Right renal pelvis (tissue), 4 donors: ENCODE measurements around the gene SYNE2. TPM values are rescaled to one million over a fixed set of nuclear protein-coding genes. Genes with fewer than 3 reads are reported as not detected.
"Not testable (repeated sequence)": the region's sequence is repeated elsewhere in the genome, so short reads cannot be mapped to it uniquely, and the experiment has no call there.

Experiments
- DNase-seq, 4 donors: peaks; one replicate each; pipeline ENCODE4 v3.0.0-alpha.2; 2013; ENCODE audit warnings: low read depth in 4 of 4, low spot score in 3 of 4, missing footprints in 1 of 4
- polyA plus RNA-seq, 4 donors: library from polyadenylated mRNA; unstranded; fragments of 120-200 nt; gene quantifications; one replicate each; pipeline ENCODE4 v1.2.1, GENCODE V29; 2013; ENCODE audit not compliant: insufficient read length in 4 of 4

The SYNE2 gene
- polyA plus RNA-seq, 4 donors, result 102 to 122 (median 115) TPM

- DNase-seq, result not testable (repeated sequence)
Measured at GRCh38 chr14:64210912-64211311, 358.1 kb downstream of the SYNE2 start.

- DNase-seq, result no peak
Measured at GRCh38 chr14:64212666-64213065, 359.9 kb downstream of the SYNE2 start.

GRCh38 chr14:64213086-64213485, 360.3 kb downstream of the SYNE2 start:
- no peak for DNase-seq

- no peak for DNase-seq
Measured at GRCh38 chr14:64213853-64214570, 361.2 kb downstream of the SYNE2 start.

DNA sequence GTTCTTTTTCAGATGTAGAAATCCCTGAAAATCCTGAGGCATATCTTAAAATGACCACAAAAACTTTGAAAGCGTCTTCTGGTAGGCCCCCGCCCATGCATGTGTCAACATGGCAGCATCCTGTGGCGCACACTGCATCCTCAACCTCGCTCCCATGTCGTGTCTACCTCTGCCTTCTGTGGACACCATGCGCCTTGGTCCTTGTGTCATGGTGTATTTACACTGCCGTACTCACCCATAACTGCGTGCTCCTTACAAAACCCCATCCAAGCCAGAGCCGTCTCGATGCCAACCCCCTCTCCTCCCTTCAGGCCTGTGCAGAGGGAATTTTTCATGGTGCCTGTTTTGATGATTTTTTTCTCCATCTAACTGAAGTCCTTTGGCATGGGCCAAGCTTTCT, 362.5 kb downstream of the SYNE2 start:
- no peak for DNase-seq

GRCh38 chr14:64215978-64216377, 363.2 kb downstream of the SYNE2 start:
- no peak for DNase-seq

DNA sequence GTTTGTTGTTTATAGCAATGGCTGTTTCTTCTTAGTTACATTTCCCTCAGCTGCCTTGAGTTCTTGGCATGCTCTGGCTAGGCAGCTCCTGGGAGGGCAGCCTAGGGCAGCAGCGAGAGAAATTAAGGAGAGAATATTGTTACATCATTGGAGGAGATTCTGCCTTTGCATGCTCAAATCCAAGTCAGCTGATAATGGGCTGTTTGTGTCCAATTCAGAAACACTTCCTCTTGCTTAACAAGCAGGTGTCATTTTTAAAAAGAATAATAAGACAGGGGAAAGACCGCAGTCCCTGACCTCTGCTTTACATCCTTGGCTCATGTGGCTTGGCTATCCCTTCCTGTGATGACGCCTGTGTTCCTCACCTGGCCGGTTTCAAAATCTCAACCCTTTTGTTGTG, 364.5 kb downstream of the SYNE2 start:
- no peak for DNase-seq

- DNase-seq, result no peak
Measured at GRCh38 chr14:64217834-64218233, 365.0 kb downstream of the SYNE2 start.

DNA sequence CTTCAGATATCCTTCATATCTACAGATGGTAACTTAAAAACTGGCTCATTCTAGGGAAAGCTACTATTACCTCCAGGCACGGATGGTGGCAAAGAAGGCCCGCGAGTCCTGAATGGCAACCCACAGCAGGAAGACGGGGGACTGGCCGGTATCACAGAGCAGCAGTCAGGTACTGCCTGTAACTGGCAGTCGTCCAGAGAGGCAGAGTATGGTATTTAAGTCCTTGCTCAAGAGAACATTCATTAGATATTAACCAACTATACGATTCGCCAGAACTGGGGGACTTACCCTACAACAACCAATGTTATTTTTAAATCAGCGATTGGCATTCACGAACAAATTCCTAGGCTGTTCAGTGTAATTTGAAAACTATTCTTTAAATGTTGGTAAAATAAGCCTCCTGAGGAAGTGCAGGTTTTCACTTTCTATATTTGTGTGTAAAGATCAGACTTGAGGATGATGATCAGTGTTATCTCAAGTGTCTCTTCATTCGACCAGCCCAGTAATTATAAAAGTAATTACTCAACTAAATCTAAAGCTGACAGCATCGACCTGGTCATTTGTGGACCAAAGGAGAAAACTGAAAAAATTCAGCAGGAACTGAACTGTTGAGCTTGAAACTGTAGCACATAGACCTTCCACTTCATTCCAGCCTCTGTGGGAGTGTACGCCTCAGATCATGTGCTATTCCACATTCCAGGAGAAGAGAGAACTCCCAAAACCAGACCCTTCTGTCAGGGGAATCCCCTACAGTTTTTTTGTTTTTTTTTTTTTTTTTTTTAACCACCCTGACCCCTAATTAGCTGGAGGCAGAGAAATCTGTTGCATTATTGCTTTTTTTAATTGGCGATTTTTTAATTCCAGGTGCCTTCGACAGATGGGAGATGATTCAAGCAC, 365.8 kb downstream of the SYNE2 start:
- DNase-seq, result no peak

GRCh38 chr14:64220056-64220455, 367.3 kb downstream of the SYNE2 start:
- DNase-seq, result no peak

GRCh38 chr14:64220466-64220865, 367.7 kb downstream of the SYNE2 start:
- no peak for DNase-seq

DNA sequence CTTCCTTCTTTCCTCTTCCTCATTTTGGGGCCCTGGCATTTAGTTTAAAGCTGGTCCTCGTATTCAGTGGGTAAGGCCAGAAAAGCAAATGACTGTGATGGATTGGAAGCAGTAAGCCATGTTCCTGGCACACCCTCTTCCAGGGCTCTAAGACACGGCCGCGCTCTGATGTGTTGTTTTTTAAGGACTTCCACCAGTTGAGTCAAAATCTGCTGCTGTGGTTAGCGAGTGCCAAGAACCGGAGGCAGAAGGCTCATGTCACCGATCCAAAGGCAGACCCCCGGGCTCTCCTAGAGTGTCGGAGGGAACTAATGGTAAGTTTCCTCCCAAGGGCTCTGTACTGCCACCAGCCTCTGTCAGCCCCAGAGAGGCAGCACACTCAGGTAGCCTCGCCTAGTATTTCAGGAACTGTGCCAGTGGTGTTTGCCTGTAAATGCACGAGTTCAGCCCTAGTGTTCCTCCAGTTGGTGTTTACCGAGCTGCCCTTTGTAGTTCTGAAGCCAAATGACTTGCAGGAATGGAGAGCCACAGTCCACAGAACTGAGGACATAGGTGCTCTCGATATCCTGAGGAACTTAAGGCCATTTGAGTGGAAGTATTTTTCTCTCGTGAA, 368.7 kb downstream of the SYNE2 start:
- no peak for DNase-seq

GRCh38 chr14:64225151-64225757, 372.4 kb downstream of the SYNE2 start:
- no peak for DNase-seq

GRCh38 chr14:64227856-64228255, 375.1 kb downstream of the SYNE2 start:
- DNase-seq, result no peak

DNA sequence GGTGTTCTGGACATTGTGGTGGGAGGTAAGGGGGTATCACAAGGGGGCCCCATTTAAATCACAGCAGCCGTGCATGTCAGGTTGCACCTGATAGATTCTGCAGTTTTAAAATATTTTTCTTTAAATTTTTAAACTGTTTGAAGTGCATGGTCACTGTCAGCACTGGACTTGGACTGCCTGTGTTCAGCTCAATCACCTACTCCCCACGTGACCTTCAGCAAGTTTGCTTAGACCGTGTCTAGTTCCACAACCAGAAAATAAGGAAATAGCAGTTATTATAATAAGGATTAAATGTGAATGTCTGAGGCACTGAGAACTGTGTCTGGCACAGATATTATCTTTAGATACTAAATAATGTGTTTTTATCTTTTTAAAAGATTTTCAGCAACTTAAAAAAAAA, 376.7 kb downstream of the SYNE2 start:
- DNase-seq, result no peak

- no peak for DNase-seq
Measured at GRCh38 chr14:64232095-64232838, 379.5 kb downstream of the SYNE2 start.

DNA sequence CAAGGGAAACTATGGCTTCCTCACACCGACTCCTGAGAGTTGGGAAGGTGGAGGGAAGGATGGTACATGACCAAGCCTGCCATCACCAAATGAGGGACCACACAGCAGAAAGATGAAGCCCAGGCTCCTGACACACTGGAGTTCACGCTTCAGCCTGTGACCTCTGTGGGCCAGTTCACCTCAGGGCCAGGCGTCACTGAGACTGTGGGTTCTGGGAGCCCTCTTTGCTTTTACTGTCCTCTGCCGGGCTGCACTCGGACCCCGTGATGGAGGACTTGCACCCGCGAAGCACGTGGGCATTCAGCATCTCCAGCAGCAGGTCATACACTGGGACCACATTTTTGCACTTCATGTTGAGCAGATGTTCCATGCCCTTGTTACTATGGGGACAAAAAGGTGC, 380.1 kb downstream of the SYNE2 start:
- no peak for DNase-seq

DNA sequence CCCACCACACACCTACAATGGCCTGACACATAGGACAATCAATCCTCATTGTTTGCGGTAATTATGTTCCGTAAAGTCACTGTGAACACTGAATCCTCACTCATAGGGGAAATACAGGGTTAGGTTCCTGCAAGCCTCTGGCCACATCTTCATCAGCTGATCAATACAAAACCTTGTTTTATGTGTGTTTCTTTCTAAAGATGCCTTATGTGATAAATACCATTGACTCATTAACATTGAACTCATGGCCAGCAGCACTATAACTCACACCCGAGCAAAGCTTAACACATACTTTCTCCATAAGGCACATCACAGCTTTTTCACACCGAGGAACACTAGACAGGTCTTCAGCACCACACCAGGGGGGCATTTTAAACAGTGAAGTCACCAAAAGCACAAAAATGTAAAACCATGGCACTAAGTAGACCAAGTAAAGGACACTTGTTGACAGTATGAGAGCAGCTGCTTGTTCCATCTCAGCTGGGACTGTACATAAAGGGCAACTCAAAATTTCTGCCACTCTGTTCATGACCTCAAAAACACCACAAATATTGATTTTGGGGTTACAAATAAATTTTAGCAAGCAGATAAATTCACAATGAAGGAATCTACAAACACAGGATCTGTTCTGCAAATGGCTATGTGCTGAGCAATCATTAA, 380.9 kb downstream of the SYNE2 start:
- no peak for DNase-seq

- no peak for DNase-seq
Measured at GRCh38 chr14:64234877-64235651, 382.3 kb downstream of the SYNE2 start.
